SW 1271 (cell line): ENCODE results near the gene LRRFIP2.
A peak's percentile ranks its signal among the peaks of the same experiment; 100 is the strongest.
"Not testable (repeated sequence)": the region's sequence is repeated elsewhere in the genome, so short reads cannot be mapped to it uniquely, and the experiment has no call there.

Experiments used
- DNase-seq, 2 experiments: peaks; one replicate each; lab custom pipeline; 2025; lab: John Stamatoyannopoulos, UW

LRRFIP2 gene

GRCh38 chr3:37174532-37175126 lies at the start of gene LRRFIP2:
TSS of gene LRRFIP2 (minus strand) at chr3:37174582. CDS start at chr3:37148983, 25,599 bp downstream.
- peak; percentile 10 to 24 for DNase-seq

GRCh38 chr3:37223576-37223975 lies 49.2 kb upstream of the LRRFIP2 start:
- no peak for DNase-seq

GRCh38 chr3:37223141-37223558 lies 48.8 kb upstream of the LRRFIP2 start:
- DNase-seq: peak in 1 of 2 experiments; percentile 50

- DNase-seq: not testable (repeated sequence)
These were observed 48.2 kb upstream of the LRRFIP2 start for GRCh38 chr3:37222542-37222941.

- peak; percentile 71 to 87 for DNase-seq
These were observed 47.0 kb upstream of the LRRFIP2 start for GRCh38 chr3:37221407-37221806.

GRCh38 chr3:37219266-37219665 lies 44.9 kb upstream of the LRRFIP2 start:
- no peak for DNase-seq

- no peak for DNase-seq
These were observed 43.8 kb upstream of the LRRFIP2 start for GRCh38 chr3:37218206-37218605.

GRCh38 chr3:37217098-37217849 lies 42.9 kb upstream of the LRRFIP2 start:
- DNase-seq: no peak

GRCh38 chr3:37216597-37217097 lies 42.3 kb upstream of the LRRFIP2 start:
- DNase-seq: no peak

GRCh38 chr3:37214076-37214475 lies 39.7 kb upstream of the LRRFIP2 start:
- no peak for DNase-seq

- DNase-seq: no peak
These were observed 35.8 kb upstream of the LRRFIP2 start for GRCh38 chr3:37210230-37210629.

GRCh38 chr3:37208576-37208975 lies 34.2 kb upstream of the LRRFIP2 start:
- DNase-seq: not testable (repeated sequence)

GRCh38 chr3:37208008-37208407 lies 33.6 kb upstream of the LRRFIP2 start:
- not testable (repeated sequence) for DNase-seq

- DNase-seq: peak; percentile 26 to 53
These were observed 31.7 kb upstream of the LRRFIP2 start for GRCh38 chr3:37206041-37206440.

- no peak for DNase-seq
These were observed 29.9 kb upstream of the LRRFIP2 start for GRCh38 chr3:37204314-37204713.

- no peak for DNase-seq
These were observed 27.7 kb upstream of the LRRFIP2 start for GRCh38 chr3:37202035-37202434.

GRCh38 chr3:37200141-37200540 lies 25.8 kb upstream of the LRRFIP2 start:
- no peak for DNase-seq

GRCh38 chr3:37198996-37199395 lies 24.6 kb upstream of the LRRFIP2 start:
- no peak for DNase-seq

- DNase-seq: no peak
These were observed 24.2 kb upstream of the LRRFIP2 start for GRCh38 chr3:37198547-37198946.

- no peak for DNase-seq
These were observed 23.5 kb upstream of the LRRFIP2 start for GRCh38 chr3:37197810-37198371.

GRCh38 chr3:37194533-37194932 lies 20.2 kb upstream of the LRRFIP2 start:
- no peak for DNase-seq

- no peak for DNase-seq
These were observed 16.3 kb upstream of the LRRFIP2 start for GRCh38 chr3:37190667-37191066.

- no peak for DNase-seq
These were observed 14.7 kb upstream of the LRRFIP2 start for GRCh38 chr3:37189109-37189508.
